GM20431 (cell line): ENCODE data around the gene ETFA.

Source experiments
- in situ Hi-C: fragments of 300-500 bp; cut with MseI, MboI; formaldehyde crosslinking; loops from one replicate; pipeline ENCODE4 v1.15.0; 2020; ENCODE audit warnings: low sequenced_read_pairs; ENCODE audit not compliant: unreplicated experiment

ETFA gene

DNA sequence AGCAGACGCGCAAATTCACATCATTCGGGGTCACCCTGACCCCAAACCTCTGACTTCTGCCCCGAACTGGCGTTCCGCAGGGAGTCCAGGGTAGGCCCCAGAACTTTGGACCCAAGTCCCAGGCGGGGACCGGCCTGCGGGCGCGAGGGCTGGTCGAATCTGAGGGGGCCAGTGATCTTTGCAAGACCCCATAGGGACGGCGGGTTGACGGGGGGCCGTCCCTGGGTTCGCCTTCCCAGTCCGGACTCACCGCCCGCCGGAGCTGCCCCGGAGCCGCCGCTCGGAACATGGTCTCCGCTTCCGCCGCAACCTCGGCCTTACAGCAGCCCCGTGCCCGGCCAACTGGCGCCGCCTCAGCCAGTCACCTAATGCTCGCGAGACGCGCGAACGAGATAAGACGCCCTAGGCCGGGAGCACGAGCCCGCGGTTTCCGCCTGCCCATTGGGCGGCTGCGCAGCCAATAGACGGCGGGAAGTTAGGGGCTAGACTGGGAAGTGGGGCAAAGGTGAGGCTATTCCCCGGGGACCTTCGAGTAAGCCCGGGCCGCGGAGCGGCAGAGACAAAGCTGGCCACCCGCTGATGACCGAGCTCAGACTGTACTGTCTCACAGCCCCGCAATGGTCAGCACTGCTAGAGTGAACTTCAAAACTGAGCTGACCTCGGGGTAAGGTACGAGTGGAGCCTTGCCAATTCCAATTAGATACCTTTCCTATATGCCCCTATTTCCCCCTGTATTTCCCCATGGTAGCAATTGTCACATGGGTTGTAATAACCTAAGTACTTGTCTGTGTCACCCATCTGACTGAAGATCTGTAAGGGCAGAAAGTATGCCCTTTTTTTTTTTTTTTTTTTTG, at the start of gene ETFA:
Gene ETFA, minus strand, starts transcription at position 370 of the 854 bp plus-strand sequence. Its CDS starts 81 bp downstream, at position 289.
- in situ Hi-C loops = no loop called here

DNA sequence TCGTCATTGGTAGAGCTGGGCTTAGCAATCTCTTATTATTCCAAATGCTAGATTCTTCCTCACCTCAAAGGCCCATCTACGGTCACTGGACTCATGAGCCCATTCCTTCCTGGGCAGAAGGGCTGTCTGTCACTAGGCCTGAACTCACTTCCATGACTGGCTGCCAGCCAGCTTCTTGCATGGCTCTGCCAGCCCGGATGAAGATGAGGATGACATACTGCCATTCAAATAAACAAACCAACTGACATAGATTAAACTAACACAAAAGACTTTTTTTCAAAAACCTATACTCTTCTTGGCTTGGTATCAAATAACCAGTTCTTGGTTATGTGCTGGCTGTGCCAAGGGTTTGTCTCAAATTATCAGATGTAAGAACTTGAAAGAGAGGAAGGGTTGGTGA, 49.1 kb upstream of the ETFA start:
- in situ Hi-C loops = loop anchor here (25.0 kb wide), 1 partner anchor 477 kb away; no protein-coding TSS in a partner anchor

DNA sequence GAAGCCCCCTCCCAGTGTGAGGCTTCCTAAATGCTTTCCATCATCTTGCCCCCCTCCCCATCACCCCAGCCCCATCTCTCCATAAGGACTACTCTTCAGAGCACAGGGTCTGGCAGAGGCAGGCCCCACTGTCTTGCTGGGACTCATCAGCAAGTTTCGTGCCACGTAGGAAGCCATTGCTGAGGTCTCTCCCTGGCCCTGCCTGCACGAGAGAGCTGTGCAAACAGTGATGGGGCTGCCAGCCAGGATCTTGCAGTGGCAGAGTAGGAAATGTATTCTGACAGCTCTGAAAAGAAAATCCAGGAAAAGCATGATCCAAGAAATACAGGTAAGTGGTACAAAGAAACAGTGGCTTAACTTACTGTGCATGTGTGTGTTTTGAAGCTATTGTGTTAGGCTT, 47.9 kb upstream of the ETFA start:
- in situ Hi-C loops = loop anchor here (25.0 kb wide), 1 partner anchor 478 kb away; no protein-coding TSS in a partner anchor

DNA sequence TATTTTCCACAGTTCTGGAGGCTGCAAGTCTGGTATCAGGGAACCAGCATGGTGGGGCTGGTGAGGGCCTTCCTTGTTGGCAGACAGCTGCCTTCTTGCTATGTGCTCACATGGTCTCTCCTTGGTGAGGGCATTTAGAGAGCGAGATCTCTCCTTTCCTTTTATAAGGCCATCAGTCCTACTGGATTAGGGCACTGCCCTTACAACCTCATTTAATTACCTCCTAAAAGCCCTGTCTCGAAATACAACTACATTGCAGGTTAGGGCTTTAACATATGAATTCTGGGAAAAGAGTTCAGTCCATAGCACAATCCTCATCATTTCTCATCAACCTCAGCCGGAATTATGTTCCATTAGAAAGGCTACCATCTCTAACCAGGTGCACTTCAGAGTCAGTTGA, 47.2 kb upstream of the ETFA start:
- in situ Hi-C loops = loop anchor here (25.0 kb wide), 1 partner anchor 479 kb away; no protein-coding TSS in a partner anchor

DNA sequence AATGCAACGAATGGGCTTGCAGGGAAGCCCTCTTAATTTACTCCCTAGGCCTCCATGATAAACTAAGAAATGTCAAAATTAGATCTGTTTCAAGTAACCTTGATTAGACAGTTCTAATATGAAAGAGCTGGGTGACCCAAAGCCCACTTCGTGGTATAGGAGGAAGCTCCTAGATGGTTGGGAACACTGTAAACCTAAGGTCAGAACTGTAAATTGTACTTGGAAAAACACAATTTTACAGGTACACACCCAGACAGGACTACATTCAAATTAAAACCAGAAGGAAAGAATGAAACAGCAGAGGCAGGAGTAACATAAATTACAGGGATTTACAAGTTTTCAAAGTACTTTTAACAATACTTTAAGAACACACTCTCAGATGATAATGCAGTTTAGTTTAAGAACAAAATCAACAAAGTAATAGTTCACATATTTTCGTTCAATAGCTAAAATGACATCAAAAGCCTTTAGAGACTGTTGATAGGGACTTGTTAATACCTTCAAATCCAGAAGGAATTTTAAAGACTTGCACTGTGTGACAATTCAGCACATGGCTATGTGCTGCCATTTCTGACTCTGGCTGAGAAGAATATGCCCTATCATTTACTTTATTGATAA, 43.7 kb upstream of the ETFA start:
- in situ Hi-C loops = loop anchor here (25.0 kb wide), 1 partner anchor 482 kb away; no protein-coding TSS in a partner anchor

DNA sequence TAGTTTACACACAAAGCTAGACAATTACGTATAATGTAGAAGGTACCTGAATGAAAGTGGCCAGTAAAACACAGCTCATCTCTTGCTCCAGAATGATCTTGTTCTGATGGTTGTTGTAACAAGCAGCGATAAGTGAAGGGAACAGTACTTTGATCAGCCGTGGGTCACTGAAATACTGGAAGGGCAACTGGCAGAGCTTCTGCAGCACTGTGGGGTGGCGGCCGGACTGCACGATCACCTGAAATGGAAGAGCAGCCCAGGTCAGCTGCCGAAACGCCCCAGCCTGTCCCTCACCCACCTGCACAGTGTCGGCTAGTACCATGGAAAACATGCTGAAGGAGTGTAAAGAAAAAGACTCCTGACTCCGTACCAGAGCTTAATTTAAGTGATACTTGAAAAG, 42.6 kb upstream of the ETFA start:
- in situ Hi-C loops = loop anchor here (25.0 kb wide), 1 partner anchor 483 kb away; no protein-coding TSS in a partner anchor

DNA sequence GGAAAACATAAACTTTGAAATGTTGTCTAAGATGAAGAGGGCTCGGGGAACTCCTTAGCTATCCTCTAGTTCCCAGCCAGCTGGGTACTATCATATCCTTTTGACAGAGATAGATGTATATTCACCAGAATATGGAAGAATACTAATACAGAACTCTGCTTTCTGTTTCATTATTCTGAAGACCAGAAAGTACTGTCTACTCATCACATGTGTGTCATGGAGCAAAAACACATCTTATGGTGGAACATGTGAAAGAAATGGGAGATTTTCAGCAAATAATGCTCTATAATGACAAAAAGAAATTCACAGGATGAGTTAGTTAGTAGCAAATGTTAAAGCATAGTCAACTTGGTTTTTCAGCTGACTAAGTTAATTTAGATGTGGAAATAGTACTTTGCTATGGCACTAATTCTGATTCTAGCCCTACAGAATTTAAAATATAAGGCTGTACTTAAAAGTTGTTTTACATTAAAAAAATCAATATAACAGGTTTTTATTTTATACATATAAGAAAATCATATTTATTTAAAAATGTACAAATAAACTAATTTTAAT, 41.8 kb upstream of the ETFA start:
- in situ Hi-C loops = loop anchor here (25.0 kb wide), 1 partner anchor 484 kb away; no protein-coding TSS in a partner anchor

DNA sequence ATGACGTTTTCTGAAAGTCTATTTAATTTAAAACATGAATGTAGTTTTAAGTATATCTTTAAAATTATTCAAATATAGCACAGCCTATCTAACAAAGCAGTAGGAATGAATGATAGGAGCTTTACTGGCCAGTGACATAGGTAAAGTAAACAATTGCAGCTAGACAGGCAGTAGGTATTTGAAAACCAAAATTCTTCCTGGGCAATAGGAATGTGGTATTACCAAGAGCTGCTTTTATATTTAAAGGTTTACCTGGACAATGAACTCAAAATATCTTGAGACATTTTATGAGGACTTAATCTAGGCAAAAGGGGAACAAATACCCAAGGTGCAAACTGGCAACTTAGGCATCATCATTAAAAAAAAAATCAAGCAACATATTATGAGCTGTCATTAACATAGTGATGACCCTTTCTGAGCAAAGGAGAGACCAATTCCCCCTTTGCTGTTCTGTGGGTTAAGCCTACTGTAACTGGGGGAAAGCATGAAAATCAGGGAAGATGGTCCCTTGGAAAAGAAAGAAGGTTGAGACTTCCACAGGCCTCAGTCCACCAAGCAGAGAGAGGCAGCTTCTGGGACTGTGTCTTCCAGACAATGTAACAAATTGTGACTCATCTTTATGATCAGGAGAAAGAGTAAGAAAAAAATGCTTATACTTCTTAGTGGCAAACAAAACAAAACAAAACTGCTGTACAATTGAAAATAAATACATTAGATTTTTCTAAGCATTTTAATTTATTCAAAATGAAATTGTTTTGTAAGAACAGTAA, 38.2 kb upstream of the ETFA start:
- in situ Hi-C loops = loop anchor here (25.0 kb wide), 1 partner anchor 488 kb away; no protein-coding TSS in a partner anchor

DNA sequence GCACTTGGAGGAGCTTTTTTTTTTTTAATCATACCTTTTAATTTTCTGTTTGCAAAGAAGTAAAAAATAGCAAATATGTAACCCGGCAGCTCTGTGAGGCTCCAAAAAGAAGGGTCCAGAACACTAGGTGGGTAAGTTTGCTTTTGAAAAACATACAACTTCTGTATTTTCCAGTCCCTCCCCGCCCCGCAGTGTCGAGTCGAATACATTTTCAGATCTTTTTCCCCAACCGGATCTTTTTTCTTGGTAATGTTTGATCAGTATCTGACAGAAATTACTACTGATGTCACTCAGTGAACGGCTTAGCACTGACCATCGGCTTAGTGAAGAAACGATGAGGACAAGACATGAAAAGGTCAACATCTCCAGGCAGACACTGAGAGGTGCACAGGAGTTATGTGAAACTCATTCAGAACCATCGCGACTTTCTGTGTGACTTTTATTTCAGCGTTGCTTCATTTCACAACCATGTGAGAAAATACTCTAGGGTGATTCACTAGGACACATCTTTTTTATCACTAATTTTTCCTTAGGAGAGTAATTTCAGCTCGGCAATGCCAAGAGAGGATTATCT, 36.3 kb upstream of the ETFA start:
- in situ Hi-C loops = no loop called here

DNA sequence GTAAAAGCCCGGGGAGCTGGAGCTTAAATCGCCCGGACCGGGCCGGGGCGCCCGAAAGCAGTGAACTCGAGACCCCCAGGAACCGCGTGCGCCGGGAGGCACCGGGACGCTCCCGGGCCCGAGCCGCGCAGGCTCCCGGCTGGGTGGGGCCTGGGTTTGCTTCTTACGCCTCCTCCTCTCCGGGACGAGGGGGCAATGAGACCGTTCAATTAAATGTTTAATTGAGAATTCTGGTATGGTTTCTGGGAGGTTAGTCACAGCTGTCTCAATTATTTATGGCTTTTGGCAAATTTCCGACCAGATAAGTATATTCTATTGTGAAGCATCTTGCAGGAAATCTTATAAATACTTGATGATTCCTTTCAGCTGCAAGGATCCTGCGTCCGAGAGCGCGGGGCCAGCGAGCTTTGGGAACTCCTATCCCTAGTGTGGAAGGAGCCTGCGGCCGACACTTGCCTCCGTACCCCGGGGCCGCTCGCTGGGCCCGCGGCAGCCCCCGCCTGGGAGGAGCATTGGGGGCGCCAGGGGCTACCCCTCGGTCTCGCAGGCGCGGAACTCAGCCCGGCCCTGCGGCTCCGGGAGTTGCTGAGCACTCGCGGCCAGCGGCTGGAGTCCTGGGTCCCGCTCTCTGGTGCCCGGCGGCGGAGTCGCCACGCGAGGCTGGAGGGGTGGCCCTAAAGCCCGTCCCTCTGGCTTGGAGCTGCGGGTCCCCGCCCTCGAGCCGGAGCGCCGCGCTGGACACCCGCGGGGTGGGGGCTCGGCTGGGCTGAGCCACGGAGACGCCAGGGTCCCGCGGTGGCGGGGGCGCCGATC, 35.6 kb upstream of the ETFA start:
- in situ Hi-C loops = no loop called here

DNA sequence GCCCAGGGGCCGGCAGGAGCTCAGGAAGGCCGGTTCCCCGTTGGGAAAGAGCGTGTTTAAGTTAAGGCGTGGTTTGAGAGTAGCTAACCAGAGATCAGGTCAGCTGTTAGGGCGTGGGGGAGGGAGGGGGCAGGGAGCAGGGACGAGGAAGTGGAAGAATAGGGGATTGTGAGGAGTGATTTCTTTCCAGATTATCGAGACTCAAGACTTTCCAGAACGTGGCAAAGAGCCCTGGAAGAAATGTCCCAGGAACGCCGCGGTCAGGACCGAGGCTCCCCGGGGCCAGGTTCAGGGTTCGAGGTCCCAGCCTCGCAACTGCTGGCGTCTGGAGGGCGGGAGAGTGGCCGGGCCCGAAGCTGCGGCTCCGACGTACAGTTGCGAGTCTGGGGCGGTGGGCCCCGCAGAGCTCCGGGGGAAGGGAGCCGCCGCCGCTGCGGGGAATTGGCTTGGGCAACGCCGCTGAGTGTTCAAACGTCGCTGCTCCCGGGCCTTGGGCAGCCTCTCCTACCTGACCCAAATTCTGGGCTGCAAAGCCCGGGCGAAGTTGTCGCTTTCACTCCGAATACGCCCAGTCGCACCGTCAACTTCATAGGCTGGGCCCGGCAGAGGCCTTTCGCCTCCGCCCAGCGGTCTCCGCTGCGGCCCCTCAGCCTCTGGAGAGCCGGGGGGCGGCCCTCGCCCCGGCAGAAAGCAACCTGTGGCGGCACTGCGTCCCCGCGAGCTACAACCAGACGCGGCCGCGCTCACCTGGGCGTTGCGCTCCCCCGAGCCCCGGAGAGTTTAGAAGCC, 34.8 kb upstream of the ETFA start:
- in situ Hi-C loops = no loop called here

DNA sequence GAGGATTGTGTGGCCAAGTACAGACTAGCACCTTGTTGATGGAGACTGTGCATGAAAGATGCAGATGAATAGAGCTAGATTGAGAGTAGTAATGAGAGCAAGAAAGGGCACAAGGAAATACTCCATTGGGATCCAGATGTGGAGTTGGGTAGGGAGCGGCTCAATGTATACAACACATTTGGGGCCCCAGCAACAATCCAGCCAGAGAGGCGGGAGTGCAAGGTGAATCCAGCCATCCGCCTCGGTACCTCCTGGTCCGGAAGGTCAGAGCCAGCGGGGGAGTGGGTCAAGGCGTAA, 34.3 kb upstream of the ETFA start:
- in situ Hi-C loops = no loop called here

DNA sequence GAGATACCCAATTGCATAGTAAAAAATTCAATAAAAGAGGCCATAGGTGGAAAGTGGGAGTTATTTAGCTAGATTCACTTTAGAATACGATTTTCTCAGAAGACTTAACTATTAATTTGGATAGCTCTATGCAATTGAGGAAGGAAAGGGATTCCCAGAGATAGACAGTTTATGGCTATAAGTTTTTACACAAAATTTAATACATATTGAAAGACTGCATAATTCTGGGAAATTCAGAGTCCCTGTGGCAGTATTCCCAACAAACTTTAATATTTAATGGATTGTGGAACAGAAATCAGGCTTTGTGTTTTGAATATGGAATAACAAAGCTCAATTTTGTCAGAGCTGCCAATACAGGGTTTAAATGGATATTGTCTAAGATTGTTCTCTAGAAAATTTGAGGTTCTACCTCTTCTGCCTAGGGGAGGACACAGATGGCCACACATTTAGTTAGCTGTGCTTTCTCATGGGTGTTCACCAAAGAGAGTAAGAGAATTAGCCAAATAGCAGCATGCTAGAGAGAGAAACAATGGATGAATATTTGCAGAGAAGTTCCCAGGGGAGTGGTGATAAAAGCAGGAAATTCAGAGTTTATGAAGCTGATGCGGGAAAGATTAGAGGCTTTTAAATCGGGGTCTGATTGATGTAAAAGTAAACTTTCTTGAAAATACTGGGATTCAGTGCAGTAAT, 33.8 kb upstream of the ETFA start:
- in situ Hi-C loops = no loop called here

DNA sequence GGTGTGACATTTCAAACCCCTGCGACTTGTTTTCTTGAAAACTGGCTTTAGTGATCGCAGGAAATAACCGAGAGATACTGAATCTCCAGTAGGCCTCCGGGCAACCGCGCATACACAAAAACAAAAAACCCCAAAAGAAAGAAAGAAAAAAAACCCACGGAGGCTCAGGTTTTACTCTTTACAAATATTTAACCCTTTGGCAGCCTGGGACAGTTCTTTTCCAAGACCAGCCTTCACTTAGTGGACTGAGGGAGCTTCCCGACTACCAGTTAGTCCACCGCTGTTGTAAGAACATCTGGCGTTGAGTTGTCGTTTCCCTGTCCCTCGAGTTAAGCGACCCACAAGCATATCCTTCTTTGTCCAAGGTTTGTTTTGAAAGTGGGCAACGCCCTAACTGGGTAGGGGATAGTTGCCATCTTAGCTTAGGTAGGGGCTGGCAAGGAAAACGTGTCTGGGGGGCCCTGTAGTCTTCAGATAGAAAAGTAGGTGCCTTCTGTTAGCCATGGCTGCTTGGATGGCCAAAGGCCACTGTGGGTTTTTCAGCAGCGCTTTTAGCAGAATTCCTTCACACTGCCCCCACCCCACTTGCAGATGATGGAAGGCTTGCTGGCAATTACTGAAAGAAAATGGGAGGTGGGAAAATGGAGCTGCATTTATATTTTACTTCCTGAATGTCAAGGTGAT, 32.2 kb upstream of the ETFA start:
- in situ Hi-C loops = no loop called here

DNA sequence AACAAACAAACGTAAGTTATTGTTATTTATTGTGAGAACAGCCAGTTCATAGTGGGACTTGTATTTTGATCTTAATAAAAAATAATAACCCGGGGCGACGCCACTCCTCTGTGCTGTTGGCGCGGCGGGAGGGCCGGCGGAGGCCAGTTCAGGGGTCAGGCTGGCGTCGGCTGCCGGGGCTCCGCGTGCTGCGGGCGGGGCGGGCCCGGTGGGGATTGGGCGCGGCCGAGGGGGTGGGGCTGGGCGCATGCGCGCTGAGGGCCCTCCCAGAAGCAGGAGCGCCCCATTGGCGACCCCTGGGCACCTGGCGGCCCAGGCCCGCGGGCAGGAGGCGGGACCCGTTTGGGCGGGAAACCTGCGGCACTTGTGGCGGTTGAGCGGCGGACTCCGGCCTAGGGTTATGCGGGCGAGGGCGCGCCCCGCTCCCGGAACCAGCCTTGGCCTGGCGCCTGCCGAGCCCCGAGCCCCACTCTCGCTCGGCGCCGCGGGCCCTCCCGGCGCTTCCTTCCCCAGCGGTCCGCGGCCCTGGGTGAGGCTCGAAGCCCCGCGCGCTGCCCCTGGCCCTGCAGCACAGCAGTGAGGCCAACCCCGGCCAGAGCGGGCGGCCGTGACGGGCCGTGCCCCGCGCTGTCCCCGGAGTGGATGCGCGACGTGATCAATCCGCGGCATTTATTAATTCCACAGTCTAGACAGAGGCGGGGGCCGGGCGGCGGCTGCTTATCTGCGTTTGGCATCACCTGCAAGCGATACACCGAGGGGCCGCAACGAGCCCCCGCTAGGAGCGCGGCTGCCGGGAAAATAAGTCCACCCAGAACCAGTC, 31.3 kb upstream of the ETFA start:
- in situ Hi-C loops = no loop called here

DNA sequence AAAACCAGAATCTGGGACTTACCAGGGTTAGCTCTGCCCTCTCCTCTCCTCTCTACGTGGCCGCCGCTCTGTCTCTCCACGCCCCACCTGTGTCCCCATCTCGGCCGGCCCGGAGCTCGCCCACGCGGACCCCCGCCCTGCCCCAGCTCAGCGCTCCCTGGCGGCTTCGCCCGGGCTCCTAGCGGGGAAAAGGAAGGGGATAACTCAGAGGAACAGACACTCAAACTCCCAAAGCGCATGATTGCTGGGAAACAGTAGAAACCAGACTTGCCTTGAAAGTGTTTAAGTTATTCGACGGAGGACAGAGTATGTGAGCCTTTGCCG, 30.8 kb upstream of the ETFA start:
- in situ Hi-C loops = no loop called here
